Activated naive CD4-positive, alpha-beta T cell treated with anti-CD3 and anti-CD28 coated beads, Interleukin-2, amount 50 U/mL, for 24 hours (primary cell): ENCODE results near the gene TOX2.

Experiments used
- H3K27ac Mint-ChIP-seq: one replicate; pipeline ENCODE4 v1.8.0; 2021; ENCODE audit warnings: mild to moderate bottlenecking, mixed read lengths
- H3K27me3 Mint-ChIP-seq: one replicate; pipeline ENCODE4 v1.8.0; 2021; ENCODE audit warnings: mixed read lengths
- H3K36me3 Mint-ChIP-seq: one replicate; pipeline ENCODE4 v1.8.0; 2021; ENCODE audit warnings: mixed read lengths
- H3K4me1 Mint-ChIP-seq: one replicate; pipeline ENCODE4 v1.8.0; 2021; ENCODE audit warnings: mixed read lengths
- H3K4me3 Mint-ChIP-seq: one replicate; pipeline ENCODE4 v1.8.0; 2021; ENCODE audit warnings: mild to moderate bottlenecking, mixed read lengths
- H3K9me3 Mint-ChIP-seq: one replicate; pipeline ENCODE4 v1.8.0; 2021; ENCODE audit warnings: mixed read lengths

TOX2 gene

DNA sequence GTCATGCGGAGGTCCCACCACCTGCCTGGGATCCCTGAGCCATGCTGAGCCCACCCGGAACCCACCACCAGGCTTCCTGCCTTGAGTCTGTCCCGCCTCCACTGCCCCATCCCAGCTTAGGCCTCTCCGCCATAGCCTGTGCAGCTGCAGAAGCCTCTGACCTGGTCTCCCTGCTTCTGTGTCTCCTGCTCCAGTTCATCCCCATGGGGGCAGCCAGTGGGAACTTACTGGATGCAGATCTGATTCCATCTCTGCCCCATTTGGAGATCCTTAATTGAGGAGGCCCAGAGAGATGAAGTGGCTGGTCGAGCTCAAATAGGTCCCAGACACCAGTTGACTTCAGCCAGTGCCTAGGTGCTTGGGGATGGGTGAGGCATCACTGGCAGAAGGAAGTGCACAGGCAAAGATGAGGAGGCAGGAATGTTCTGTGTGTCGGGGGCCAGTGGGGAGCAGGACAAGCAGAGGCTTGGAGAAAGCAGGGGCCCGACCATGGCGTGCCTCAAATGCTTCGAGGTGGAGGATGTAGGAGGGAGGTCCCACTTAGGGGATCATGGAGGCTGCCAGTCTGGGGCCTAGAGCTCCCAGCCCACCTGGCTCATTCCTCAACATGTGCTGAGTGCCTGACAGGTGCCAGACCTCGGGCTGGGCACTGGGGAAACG lies 112.8 kb downstream of the TOX2 start:
- Mint-ChIP-seq H3K9me3 (no peaks in the 10 kb centered on the region), H3K27ac (no peak overlapping the region), H3K4me3 (no peak overlapping the region), H3K27me3 (no peaks in the 10 kb centered on the region), H3K36me3 (no peaks in the 10 kb centered on the region), H3K4me1 (peaks cover 39% of the 10 kb centered on the region)

DNA sequence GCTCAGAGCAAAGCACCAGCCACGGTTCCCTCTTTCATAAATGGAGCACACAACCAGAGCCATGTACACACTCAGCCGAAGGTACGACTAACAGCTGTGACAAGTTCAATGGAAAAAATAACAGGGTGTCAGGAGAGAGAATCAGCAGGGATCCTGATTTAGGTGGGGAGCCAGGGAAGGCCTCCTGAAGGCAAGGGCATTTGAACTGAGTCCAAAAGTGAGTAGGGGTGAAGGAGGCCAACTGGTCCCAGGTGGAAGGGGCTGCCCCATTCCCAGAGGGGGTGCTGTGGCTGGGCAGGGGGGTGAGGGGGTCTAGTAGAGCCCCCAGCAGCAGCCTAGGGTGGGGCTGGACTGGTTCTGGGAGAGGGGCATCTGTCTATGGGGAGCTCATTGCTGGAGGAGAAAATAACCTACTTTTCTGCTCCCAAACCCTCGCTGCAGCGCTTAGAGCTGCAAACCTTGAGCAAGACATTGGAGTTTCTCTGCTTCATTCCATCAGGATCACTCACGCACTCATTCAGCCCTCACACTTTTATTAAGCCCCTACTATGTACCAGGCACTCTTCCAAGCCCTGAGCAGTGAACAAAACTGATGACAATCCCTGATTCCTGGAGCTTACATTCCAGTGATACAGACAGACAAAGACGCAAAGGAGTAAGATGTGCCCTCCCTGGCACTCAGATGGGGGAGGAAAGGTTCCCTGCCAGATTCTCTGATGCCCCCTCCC lies 113.5 kb downstream of the TOX2 start:
- no peaks in the 10 kb centered on the region for H3K27me3 Mint-ChIP-seq
- no peak overlapping the region for H3K4me3 Mint-ChIP-seq
- H3K27ac Mint-ChIP-seq = peak overlapping the region; percentile 38
- H3K4me1 Mint-ChIP-seq = peaks cover 42% of the 10 kb centered on the region
- no peaks in the 10 kb centered on the region for H3K36me3 Mint-ChIP-seq
- H3K9me3 Mint-ChIP-seq = no peaks in the 10 kb centered on the region

DNA sequence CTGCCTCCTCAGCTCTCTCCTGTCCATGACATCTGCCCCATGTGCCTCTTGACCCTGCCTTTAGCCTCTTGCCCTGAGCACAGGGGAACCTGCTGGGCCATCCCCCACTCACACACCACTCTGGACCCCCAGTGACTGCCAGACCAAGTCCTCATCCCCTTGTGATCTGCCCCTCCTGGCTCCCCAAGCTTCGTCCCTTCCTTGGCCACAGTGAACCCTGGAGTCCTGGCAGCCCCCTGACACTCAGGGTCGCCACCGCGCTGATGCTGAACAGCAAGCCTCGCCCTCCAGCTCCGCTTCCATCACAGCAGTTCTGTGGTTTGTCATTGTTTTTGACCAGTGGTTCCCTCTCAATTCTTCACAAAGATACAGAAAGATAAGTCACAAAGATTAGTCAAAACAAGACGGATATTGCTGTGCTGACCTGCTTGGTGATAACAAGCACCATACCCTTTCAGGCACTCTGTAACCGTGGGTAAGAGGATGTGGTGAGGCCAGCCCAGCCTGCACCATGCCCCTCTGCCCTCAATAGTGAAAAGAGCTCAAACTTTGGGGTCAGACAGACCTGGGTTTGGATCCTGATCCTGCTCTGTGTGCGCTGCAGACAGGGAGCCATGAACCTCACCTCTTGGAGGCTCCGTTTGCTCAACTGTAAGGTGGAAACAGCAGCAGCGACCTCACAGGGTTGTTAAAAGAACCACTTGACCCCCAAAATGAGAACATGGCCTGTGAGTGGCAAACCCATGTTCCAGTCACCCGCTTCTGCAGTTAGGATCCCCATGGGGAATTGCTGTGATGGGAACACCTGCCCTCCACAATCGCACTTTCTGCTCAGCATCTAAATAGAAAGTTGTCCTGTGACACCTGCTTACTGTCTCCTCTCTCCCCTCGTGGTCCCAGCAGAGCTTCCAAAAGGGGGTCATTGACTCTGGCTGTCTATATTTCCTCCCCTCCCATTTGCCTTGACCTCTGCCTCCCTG lies 114.5 kb downstream of the TOX2 start:
- H3K27ac Mint-ChIP-seq = peak overlapping the region; percentile 62
- peaks cover 48% of the 10 kb centered on the region for H3K4me1 Mint-ChIP-seq
- H3K4me3 Mint-ChIP-seq = peak overlapping the region; percentile 67

GRCh38 chr20:44029848-44030230 lies 115.2 kb downstream of the TOX2 start:
- no peak overlapping the region for H3K27ac Mint-ChIP-seq
- H3K27me3 Mint-ChIP-seq = no peaks in the 10 kb centered on the region
- H3K4me3 Mint-ChIP-seq = peak overlapping the region; percentile 28
- peaks cover 51% of the 10 kb centered on the region for H3K4me1 Mint-ChIP-seq
- no peaks in the 10 kb centered on the region for H3K36me3 Mint-ChIP-seq
- H3K9me3 Mint-ChIP-seq = no peaks in the 10 kb centered on the region

More for the DNA sequence above, 114.5 kb downstream of the TOX2 start:
- Mint-ChIP-seq H3K27me3 (no peaks in the 10 kb centered on the region), H3K36me3 (no peaks in the 10 kb centered on the region), H3K9me3 (no peaks in the 10 kb centered on the region)

GRCh38 chr20:44030394-44030793 lies 115.7 kb downstream of the TOX2 start:
- H3K9me3 Mint-ChIP-seq = no peaks in the 10 kb centered on the region
- no peaks in the 10 kb centered on the region for H3K27me3 Mint-ChIP-seq
- H3K36me3 Mint-ChIP-seq = no peaks in the 10 kb centered on the region
- H3K4me3 Mint-ChIP-seq = no peak overlapping the region
- H3K4me1 Mint-ChIP-seq = peaks cover 56% of the 10 kb centered on the region
- H3K27ac Mint-ChIP-seq = peak overlapping the region; percentile 19

DNA sequence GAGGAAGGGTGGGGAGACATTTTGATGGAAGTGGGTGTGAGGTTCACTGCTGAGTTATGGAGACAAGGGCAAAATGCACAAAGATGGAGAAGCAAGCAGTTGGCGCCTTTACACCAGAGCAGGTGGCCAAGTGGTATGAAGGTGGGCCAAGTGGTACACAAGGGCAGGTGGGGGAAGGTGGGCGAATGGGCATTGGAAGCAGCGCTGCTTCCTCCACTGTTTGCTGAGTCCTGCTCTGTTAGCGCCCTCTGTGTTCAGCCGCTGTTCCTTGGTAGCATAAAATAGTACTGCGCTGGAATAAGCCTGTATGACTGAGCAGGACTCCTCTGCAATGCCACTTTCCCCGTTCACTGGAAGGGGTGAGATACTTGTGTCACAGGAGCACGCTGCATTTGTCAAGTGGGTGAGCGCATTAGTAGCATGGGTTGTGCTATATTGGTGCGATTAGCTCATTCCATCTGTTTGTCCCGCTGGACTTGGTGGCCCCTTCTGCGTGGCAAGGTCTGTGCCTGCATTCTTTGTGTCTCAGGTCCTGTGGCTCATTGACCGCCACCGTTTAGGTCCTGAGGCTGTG lies 116.4 kb downstream of the TOX2 start:
- Mint-ChIP-seq H3K36me3 (no peaks in the 10 kb centered on the region), H3K4me3 (no peak overlapping the region), H3K9me3 (no peaks in the 10 kb centered on the region), H3K27ac (no peak overlapping the region), H3K27me3 (peaks cover 2% of the 10 kb centered on the region), H3K4me1 (peaks cover 58% of the 10 kb centered on the region)

DNA sequence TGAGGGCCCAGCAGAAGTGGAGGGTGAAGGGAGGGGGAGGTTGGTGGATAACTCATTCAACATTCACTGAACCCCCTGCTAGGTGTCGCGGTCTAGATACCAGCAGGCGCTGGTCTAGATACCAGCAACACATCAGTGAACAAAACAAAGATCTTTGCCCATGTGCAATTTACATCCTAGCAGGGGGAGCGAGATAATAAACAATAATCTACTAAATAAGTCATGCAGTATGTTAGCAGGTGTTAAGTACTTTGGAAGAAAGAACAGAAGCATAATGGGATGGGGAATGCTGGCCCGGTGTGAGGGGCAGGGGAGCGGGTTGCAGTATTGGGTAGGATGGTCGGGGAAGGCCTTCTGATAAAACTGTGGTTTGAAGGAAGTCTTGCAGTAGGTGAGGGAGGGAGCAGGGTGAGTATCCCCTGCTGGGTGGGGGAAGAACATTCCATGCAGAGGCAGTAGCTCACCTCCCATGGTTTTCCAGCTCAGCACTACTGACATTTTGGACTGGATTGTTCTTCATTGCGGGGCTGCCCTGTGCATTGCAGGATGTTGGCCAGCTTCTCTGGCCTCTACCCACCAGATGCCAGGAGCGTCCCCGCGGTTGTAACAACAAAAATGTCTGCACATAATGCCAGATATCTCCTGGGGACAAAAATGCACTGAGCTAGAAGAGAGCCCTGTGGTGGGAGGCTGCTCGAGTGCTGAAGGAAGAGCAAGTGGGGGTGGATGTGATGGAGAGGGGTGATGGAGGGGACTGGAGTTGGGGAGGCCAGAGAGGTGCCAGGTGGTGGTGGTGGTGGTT lies 117.3 kb downstream of the TOX2 start:
- Mint-ChIP-seq H3K4me1 (peaks cover 58% of the 10 kb centered on the region), H3K9me3 (no peaks in the 10 kb centered on the region), H3K27me3 (peaks cover 2% of the 10 kb centered on the region)

DNA sequence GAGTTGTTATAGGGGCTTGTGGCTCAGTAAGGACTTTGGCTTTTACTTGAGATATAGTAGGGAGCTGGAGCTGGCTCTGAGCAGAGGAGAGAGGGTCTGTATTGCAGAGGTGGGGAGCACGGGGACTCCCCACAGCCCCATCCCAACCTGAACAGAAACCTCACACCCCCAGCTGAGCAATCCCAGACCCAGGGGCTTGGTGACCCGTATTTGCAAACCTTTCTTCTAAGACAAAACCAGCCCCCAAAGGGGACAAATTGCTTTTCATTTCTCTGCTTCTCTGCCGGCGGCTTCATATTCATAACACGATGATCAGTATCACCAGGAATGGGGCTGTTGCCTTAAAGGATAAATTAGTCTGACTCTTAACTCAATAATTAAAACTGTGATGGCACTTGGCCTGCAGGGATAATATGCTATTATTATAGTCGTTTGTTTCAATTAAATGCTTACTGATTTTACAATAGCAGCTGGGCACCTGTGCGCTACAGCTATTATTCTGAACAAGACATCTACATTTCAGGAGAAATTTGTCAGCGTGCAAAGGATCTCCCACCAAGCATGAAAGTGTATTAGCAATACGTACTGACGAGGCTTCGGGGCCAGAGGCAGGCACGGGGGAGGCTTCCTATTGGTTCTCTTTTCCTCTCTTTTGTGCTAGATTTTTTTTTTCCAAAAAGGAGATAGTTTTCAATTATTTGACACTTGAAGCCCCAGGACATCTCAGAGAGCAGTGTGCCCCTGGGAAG lies 118.1 kb downstream of the TOX2 start:
- peak overlapping the region; percentile 41 for H3K27ac Mint-ChIP-seq
- H3K27me3 Mint-ChIP-seq = peaks cover 2% of the 10 kb centered on the region

More for the DNA sequence above, 117.3 kb downstream of the TOX2 start:
- Mint-ChIP-seq H3K36me3 (no peaks in the 10 kb centered on the region), H3K27ac (no peak overlapping the region), H3K4me3 (no peak overlapping the region)

GRCh38 chr20:44033344-44033743 lies 118.7 kb downstream of the TOX2 start:
- Mint-ChIP-seq H3K4me1 (peaks cover 48% of the 10 kb centered on the region), H3K4me3 (no peak overlapping the region), H3K36me3 (no peaks in the 10 kb centered on the region), H3K27me3 (peaks cover 2% of the 10 kb centered on the region), H3K27ac (no peak overlapping the region), H3K9me3 (no peaks in the 10 kb centered on the region)

More for the DNA sequence above, 118.1 kb downstream of the TOX2 start:
- Mint-ChIP-seq H3K9me3 (no peaks in the 10 kb centered on the region), H3K4me3 (no peak overlapping the region), H3K4me1 (peaks cover 54% of the 10 kb centered on the region), H3K36me3 (no peaks in the 10 kb centered on the region)

GRCh38 chr20:44033873-44034272 lies 119.2 kb downstream of the TOX2 start:
- no peaks in the 10 kb centered on the region for H3K36me3 Mint-ChIP-seq
- H3K27me3 Mint-ChIP-seq = peaks cover 2% of the 10 kb centered on the region
- no peaks in the 10 kb centered on the region for H3K9me3 Mint-ChIP-seq
- peaks cover 43% of the 10 kb centered on the region for H3K4me1 Mint-ChIP-seq
- H3K4me3 Mint-ChIP-seq = no peak overlapping the region
- H3K27ac Mint-ChIP-seq = no peak overlapping the region

GRCh38 chr20:44034451-44034850 lies 119.8 kb downstream of the TOX2 start:
- H3K27ac Mint-ChIP-seq = no peak overlapping the region
- peaks cover 2% of the 10 kb centered on the region for H3K27me3 Mint-ChIP-seq
- no peak overlapping the region for H3K4me3 Mint-ChIP-seq
- H3K9me3 Mint-ChIP-seq = no peaks in the 10 kb centered on the region
- H3K36me3 Mint-ChIP-seq = no peaks in the 10 kb centered on the region
- peaks cover 37% of the 10 kb centered on the region for H3K4me1 Mint-ChIP-seq

GRCh38 chr20:44034965-44035635 lies 120.4 kb downstream of the TOX2 start:
- peaks cover 2% of the 10 kb centered on the region for H3K27me3 Mint-ChIP-seq
- no peak overlapping the region for H3K4me3 Mint-ChIP-seq
- peaks cover 31% of the 10 kb centered on the region for H3K4me1 Mint-ChIP-seq
- H3K36me3 Mint-ChIP-seq = no peaks in the 10 kb centered on the region
- no peak overlapping the region for H3K27ac Mint-ChIP-seq
- no peaks in the 10 kb centered on the region for H3K9me3 Mint-ChIP-seq

DNA sequence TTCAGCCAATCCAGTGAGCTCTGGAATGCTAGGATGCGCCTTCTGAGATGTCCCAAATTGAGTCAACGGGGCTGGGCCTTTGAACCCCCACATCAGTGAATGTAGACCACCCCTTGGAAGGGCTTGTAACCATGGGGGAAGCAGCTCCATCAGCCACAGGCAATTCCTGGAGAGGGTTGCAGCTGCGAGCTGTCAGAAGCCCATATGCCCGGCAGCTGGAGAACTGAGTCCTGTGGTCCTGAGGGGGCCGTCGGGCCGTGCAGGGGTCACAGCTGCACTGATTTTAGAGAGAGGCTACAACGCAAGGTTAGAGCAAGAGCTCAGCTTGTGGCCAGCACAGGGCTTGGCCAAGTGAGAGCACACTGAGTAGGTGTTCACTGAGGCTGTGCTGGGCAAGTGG lies 121.3 kb downstream of the TOX2 start:
- H3K4me1 Mint-ChIP-seq = peaks cover 29% of the 10 kb centered on the region
- peaks cover 2% of the 10 kb centered on the region for H3K27me3 Mint-ChIP-seq
- no peaks in the 10 kb centered on the region for H3K9me3 Mint-ChIP-seq
- H3K27ac Mint-ChIP-seq = no peak overlapping the region
- H3K36me3 Mint-ChIP-seq = no peaks in the 10 kb centered on the region
- H3K4me3 Mint-ChIP-seq = no peak overlapping the region

DNA sequence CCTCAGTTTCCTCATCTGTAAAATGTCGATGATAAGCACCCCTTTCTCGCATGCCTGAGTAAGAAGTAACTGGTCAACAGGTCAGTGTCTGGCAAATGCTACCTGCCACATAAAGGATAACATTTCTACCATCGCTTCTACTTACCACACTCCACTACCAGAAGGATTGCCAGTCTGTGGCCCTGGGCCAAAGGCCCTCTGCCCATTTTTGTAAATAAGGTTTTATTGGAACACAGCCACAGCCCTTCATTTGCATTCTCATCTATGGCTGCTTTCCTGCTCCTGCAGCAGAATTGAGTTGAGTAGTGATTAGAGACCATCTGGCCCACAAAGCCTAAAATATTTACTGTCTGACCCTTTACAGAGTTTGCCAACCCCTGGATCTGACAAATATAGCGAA lies 121.8 kb downstream of the TOX2 start:
- H3K9me3 Mint-ChIP-seq = no peaks in the 10 kb centered on the region
- H3K4me3 Mint-ChIP-seq = no peak overlapping the region
- H3K36me3 Mint-ChIP-seq = no peaks in the 10 kb centered on the region
- H3K4me1 Mint-ChIP-seq = peaks cover 27% of the 10 kb centered on the region
- no peak overlapping the region for H3K27ac Mint-ChIP-seq
- H3K27me3 Mint-ChIP-seq = peaks cover 2% of the 10 kb centered on the region
